ENCODE results near the gene DTHD1. TPM values are rescaled to one million over a fixed set of nuclear protein-coding genes. Genes with fewer than 3 reads are reported as not detected.

Gene DTHD1
- total and polyA plus RNA-seq, 4 donors: 0.06 to 0.42 (median 0.07) TPM; not detected in 1

DNA sequence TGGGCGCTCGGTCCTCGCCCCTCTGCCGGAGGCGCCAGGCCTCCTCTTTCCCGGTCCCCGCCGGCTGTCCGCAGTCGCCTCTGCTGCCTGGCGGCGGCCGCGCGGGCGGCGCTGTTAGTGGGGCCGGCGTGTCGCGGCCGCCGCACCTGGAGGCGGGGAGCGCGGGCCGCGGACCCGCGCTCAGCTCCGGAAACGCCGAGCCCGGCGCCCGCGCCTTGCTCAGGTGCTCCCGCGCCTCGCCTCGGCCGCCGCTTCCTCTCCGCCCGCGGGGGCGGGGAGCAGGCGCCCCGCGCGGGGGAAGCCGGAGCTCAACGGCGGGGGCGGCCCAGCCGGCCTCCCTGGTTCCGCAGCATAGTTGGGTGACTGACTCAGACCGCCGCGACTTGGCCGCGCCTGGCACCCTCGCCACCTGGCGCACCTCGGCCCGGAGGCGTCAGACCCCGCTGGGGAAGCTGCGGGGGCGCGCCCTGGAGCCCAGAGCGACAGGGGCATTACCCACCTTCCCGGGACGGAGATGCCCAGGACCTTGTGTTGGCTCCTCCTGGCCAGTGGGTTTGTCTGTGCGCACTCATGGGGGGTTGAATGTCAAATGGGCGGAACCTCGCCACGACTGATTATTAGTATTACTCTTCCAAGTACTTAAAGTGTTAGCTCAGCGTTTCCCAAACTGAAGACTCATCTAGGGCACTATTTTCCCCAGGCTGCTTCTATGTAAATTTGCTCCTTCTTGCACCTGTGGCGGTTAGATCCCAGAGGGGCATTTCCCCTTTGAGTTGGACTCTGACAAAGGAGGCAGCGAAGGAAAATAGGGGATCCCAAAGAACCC lies 36.9 kb upstream of the DTHD1 start, which contains the start of gene ARAP2 (continued):
- TF ChIP-seq, protein P1, sequence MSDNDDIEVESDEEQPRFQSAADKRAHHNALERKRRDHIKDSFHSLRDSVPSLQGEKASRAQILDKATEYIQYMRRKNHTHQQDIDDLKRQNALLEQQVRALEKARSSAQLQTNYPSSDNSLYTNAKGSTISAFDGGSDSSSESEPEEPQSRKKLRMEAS (IDR thresholded peaks at IDR 0.05): no peak
- TF ChIP-seq HNF4A (conservative IDR thresholded peaks at IDR 0.05): no peak
- no peak for TF ChIP-seq JUND (IDR thresholded peaks at IDR 0.05)
- no peak for TF ChIP-seq NR2F2 (IDR thresholded peaks at IDR 0.05)

DNA sequence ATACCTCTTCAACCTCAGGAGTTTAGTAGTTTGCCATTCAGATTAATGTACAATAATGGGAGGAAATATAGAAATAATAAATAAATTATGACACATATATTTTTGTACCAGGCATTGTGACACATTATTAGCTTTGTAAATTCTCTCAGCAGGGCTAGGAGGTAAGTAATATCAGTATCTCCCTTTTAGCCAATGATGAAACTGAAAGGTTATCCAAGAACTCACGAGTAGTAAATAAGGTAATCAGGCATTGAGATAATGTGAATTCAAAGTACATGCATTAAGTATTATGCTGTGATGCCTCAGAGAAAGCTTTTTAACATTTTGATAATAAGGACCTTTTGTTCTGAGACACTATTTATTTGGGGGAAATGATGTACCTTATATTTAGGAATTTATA lies 31.8 kb upstream of the DTHD1 start:
- Histone ChIP-seq H3K27ac (ENCODE audit: low read depth in 1 of 2, low read length in 2 of 2) (no peak overlapping the region), H3K9ac (ENCODE audit: low read depth in 1 of 2, low read length in 2 of 2) (no peak overlapping the region), H3K36me3 (ENCODE audit: control insufficient read depth in 4 of 4, insufficient read depth in 3 of 4, low read depth in 1 of 4, low read length in 3 of 4) (no peaks in the 10 kb centered on the region), H3K27me3 (ENCODE audit: control insufficient read depth in 4 of 4, insufficient read depth in 4 of 4, low read length in 3 of 4) (no peaks in the 10 kb centered on the region), H3K4me1 (ENCODE audit: control insufficient read depth in 4 of 4, insufficient read depth in 4 of 4, low read length in 3 of 4) (peaks cover 0 to 6% (median 2%) of the 10 kb centered on the region in 4 donors), H3K4me3 (ENCODE audit: low read depth in 1 of 3, low read length in 3 of 3) (no peak overlapping the region), H3K9me3 (ENCODE audit: control insufficient read depth in 4 of 4, low read length in 3 of 4) (no peaks in the 10 kb centered on the region)
- DNase-seq (ENCODE audit: low spot score): no peak
- 62% methylated on average over 1 of the region's 1 CpG for WGBS
- TF ChIP-seq, protein P2, sequence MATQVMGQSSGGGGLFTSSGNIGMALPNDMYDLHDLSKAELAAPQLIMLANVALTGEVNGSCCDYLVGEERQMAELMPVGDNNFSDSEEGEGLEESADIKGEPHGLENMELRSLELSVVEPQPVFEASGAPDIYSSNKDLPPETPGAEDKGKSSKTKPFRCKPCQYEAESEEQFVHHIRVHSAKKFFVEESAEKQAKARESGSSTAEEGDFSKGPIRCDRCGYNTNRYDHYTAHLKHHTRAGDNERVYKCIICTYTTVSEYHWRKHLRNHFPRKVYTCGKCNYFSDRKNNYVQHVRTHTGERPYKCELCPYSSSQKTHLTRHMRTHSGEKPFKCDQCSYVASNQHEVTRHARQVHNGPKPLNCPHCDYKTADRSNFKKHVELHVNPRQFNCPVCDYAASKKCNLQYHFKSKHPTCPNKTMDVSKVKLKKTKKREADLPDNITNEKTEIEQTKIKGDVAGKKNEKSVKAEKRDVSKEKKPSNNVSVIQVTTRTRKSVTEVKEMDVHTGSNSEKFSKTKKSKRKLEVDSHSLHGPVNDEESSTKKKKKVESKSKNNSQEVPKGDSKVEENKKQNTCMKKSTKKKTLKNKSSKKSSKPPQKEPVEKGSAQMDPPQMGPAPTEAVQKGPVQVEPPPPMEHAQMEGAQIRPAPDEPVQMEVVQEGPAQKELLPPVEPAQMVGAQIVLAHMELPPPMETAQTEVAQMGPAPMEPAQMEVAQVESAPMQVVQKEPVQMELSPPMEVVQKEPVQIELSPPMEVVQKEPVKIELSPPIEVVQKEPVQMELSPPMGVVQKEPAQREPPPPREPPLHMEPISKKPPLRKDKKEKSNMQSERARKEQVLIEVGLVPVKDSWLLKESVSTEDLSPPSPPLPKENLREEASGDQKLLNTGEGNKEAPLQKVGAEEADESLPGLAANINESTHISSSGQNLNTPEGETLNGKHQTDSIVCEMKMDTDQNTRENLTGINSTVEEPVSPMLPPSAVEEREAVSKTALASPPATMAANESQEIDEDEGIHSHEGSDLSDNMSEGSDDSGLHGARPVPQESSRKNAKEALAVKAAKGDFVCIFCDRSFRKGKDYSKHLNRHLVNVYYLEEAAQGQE (IDR thresholded peaks at IDR 0.05): no peak

DNA sequence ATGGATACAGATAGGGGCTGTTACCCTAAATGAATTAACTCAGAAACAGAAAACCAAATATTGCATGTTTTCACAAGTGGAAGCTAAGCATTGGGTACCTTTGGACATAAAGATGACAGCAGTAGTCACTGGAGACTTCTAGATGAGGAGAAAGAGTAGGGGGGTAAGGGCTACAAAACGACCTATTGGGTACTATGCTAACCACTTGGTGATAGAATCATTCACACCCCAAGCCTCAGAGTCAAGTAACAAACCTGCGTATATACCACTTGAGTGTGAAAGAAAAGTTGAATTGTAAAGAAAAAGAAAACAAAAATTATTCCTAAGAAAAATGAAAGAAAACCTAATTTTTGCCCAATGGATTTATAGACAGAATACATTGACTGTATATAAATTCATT lies 29.4 kb upstream of the DTHD1 start:
- Histone ChIP-seq H3K4me3 (ENCODE audit: low read depth in 1 of 3, low read length in 3 of 3) (no peak overlapping the region), H3K27me3 (ENCODE audit: control insufficient read depth in 4 of 4, insufficient read depth in 4 of 4, low read length in 3 of 4) (no peaks in the 10 kb centered on the region), H3K9me3 (ENCODE audit: control insufficient read depth in 4 of 4, low read length in 3 of 4) (no peaks in the 10 kb centered on the region), H3K9ac (ENCODE audit: low read depth in 1 of 2, low read length in 2 of 2) (no peak overlapping the region), H3K36me3 (ENCODE audit: control insufficient read depth in 4 of 4, insufficient read depth in 3 of 4, low read depth in 1 of 4, low read length in 3 of 4) (no peaks in the 10 kb centered on the region), H3K4me1 (ENCODE audit: control insufficient read depth in 4 of 4, insufficient read depth in 4 of 4, low read length in 3 of 4) (no peaks in the 10 kb centered on the region), H3K27ac (ENCODE audit: low read depth in 1 of 2, low read length in 2 of 2) (no peak overlapping the region)
- no peak for DNase-seq (ENCODE audit: low spot score)
- no peak for TF ChIP-seq FOXA1 (IDR thresholded peaks at IDR 0.05)
- TF ChIP-seq, protein P1 (IDR thresholded peaks at IDR 0.05): no peak
- WGBS: 79% methylated on average over 2 of the region's 2 CpGs

DNA sequence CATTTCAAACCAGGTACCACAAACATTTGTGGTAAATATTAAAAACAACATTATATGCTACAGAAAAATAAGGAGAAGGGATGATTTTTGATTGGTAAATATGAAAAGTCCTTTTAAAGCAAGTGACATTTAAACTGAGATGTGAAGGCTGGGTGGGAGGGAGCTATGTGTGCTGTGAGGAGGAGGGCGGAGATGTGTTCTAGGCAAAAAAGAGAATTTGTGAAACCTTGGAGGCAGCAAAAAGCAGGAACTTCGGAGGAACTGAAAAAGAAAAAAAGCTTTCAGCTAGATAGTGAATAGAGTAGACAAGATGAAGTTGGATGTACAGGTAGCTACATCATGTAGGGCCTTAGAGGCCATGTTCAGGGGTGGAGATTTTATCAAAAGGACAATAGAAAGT lies 27.0 kb upstream of the DTHD1 start:
- Histone ChIP-seq H3K36me3 (ENCODE audit: control insufficient read depth in 4 of 4, insufficient read depth in 3 of 4, low read depth in 1 of 4, low read length in 3 of 4) (no peaks in the 10 kb centered on the region), H3K4me3 (ENCODE audit: low read depth in 1 of 3, low read length in 3 of 3) (no peak overlapping the region), H3K9me3 (ENCODE audit: control insufficient read depth in 4 of 4, low read length in 3 of 4) (no peaks in the 10 kb centered on the region), H3K9ac (ENCODE audit: low read depth in 1 of 2, low read length in 2 of 2) (no peak overlapping the region), H3K27me3 (ENCODE audit: control insufficient read depth in 4 of 4, insufficient read depth in 4 of 4, low read length in 3 of 4) (no peaks in the 10 kb centered on the region), H3K27ac (ENCODE audit: low read depth in 1 of 2, low read length in 2 of 2) (no peak overlapping the region), H3K4me1 (ENCODE audit: control insufficient read depth in 4 of 4, insufficient read depth in 4 of 4, low read length in 3 of 4) (no peaks in the 10 kb centered on the region)
- 80% methylated on average over 2 of the region's 2 CpGs for WGBS
- DNase-seq (ENCODE audit: low spot score): no peak
- TF ChIP-seq, protein P1 (IDR thresholded peaks at IDR 0.05): no peak
- TF ChIP-seq HNF4G (IDR thresholded peaks at IDR 0.05) (no peak), TAF1 (conservative IDR thresholded peaks at IDR 0.05) (no peak), JUND (IDR thresholded peaks at IDR 0.05) (no peak), RAD21 (IDR thresholded peaks at IDR 0.05) (no peak), FOXA1 (IDR thresholded peaks at IDR 0.05) (no peak), NR2F2 (IDR thresholded peaks at IDR 0.05) (no peak), FOXA2 (IDR thresholded peaks at IDR 0.05) (no peak), RXRA (IDR thresholded peaks at IDR 0.05) (no peak)
- TF ChIP-seq, protein P2 (IDR thresholded peaks at IDR 0.05): no peak
- TF ChIP-seq, protein P3, sequence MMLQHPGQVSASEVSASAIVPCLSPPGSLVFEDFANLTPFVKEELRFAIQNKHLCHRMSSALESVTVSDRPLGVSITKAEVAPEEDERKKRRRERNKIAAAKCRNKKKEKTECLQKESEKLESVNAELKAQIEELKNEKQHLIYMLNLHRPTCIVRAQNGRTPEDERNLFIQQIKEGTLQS (IDR thresholded peaks at IDR 0.05): no peak
- TF ChIP-seq, protein P4, sequence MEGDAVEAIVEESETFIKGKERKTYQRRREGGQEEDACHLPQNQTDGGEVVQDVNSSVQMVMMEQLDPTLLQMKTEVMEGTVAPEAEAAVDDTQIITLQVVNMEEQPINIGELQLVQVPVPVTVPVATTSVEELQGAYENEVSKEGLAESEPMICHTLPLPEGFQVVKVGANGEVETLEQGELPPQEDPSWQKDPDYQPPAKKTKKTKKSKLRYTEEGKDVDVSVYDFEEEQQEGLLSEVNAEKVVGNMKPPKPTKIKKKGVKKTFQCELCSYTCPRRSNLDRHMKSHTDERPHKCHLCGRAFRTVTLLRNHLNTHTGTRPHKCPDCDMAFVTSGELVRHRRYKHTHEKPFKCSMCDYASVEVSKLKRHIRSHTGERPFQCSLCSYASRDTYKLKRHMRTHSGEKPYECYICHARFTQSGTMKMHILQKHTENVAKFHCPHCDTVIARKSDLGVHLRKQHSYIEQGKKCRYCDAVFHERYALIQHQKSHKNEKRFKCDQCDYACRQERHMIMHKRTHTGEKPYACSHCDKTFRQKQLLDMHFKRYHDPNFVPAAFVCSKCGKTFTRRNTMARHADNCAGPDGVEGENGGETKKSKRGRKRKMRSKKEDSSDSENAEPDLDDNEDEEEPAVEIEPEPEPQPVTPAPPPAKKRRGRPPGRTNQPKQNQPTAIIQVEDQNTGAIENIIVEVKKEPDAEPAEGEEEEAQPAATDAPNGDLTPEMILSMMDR (IDR thresholded peaks at IDR 0.05; ENCODE audit: low read depth, low read length, missing input control): no peak

All from liver (tissue), 9 donors.